SJSA1 (cell line): ENCODE measurements around the gene ENTREP1. TPM values are rescaled to one million over a fixed set of nuclear protein-coding genes. Genes with fewer than 3 reads are reported as not detected.

ENCODE experiments used
- DNase-seq, 2 experiments: peaks; one replicate each; pipeline ENCODE4 v3.0.0-alpha.2; 2015 to 2020; ENCODE audit warnings: low spot score in 2 of 2, low read depth in 1 of 2
- H3K27ac ChIP-seq: fragments of 250-450 bp; sonication (Bioruptor Pico); 2 replicates; pipeline ENCODE4 v1.5.1; 2020; ENCODE audit warnings: mild to moderate bottlenecking, moderate library complexity
- H3K27me3 ChIP-seq: fragments of 250-450 bp; sonication (Bioruptor Pico); replicated peaks from 2 replicates; pipeline ENCODE4 v1.5.1; 2020; ENCODE audit warnings: mild to moderate bottlenecking, moderate library complexity
- H3K36me3 ChIP-seq: fragments of 250-450 bp; sonication (Bioruptor Pico); 2 replicates; pipeline ENCODE4 v1.5.1; 2020; ENCODE audit warnings: mild to moderate bottlenecking
- H3K4me1 ChIP-seq: fragments of 250-450 bp; sonication (Bioruptor Pico); replicated peaks from 2 replicates; pipeline ENCODE4 v1.6.1; 2021; ENCODE audit warnings: mild to moderate bottlenecking
- H3K4me3 ChIP-seq: fragments of 250-450 bp; sonication (Bioruptor Pico); 2 replicates; pipeline ENCODE4 v1.5.1; 2020; ENCODE audit warnings: mild to moderate bottlenecking
- H3K9me3 ChIP-seq: fragments of 250-450 bp; sonication (Bioruptor Pico); replicated peaks from 2 replicates; pipeline ENCODE4 v1.5.1; 2020; ENCODE audit warnings: mild to moderate bottlenecking
- total RNA-seq: library from RNA; depleted of rRNA; stranded (reverse); fragments of >200 nt; shearing (Covaris generic); gene quantifications from 2 replicates; pipeline ENCODE4 v1.2.3, GENCODE V29; 2014; rRNA removed

Gene ENTREP1, protein sequence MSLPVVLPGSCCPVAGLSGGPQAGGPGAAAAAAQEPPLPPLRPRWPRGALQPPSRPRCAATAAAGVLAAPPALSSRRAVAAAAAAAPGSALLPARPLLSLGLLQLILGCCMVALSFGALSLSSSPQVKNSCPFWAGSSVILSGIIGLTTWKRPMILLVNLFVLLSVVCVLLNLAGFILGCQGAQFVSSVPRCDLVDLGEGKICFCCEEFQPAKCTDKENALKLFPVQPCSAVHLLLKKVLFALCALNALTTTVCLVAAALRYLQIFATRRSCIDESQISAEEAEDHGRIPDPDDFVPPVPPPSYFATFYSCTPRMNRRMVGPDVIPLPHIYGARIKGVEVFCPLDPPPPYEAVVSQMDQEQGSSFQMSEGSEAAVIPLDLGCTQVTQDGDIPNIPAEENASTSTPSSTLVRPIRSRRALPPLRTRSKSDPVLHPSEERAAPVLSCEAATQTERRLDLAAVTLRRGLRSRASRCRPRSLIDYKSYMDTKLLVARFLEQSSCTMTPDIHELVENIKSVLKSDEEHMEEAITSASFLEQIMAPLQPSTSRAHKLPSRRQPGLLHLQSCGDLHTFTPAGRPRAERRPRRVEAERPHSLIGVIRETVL
- not detected in 2 replicates for total RNA-seq

DNA sequence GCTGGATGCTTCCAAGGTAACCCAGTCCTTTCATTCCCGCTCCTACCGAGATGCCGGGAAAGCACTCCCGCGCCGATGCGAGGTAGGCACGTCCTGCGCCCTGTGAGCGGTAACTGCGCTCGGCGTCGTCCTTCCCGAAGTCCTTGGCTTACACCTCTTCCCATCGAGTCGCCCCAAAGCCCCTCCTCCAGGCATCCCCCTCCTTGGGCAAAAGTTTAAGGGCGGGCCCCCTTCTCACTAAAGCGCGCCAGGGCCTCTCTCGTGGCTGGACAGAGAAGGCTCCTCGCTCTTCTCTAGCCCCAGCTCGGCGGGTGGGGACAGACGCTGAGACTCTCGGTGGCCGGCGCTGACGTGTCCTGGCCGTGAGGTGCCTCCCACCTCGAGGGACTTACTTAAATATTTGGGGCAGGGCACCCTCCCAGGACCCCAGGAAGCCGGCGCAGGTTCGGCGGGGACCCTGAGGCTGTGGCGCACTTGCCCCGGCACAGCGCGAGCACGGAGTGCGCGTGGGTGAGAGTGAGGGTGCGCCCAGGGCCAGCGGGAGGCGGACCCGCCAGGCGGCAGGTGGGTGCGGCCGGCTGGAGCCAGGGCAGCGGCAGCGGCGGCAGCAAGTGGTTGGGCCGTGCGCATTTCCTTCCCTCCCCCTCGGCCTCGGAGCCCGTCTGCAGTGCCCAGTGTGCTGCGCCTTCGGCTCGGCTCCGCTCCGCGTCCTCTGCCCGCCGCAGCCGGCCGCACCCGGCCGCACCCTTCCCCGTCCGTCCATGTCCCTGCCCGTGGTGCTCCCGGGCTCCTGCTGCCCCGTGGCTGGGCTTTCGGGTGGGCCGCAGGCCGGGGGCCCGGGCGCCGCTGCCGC, at the start of gene ENTREP1:
Gene ENTREP1 (plus strand): TSS at position 667 of the 853 bp plus-strand sequence. CDS start 95 bp downstream, at position 762.
- Histone ChIP-seq H3K4me1 (peaks cover 7% of the 10 kb centered on the region), H3K4me3 (peak within 1 kb of the TSS; percentile 27), H3K36me3 (no peaks in the 10 kb centered on the region), H3K27me3 (peaks cover 57% of the 10 kb centered on the region), H3K27ac (no peak within 1 kb of the TSS), H3K9me3 (no peaks in the 10 kb centered on the region)
- DNase-seq: peak in 1 of 2 experiments; percentile 12

DNA sequence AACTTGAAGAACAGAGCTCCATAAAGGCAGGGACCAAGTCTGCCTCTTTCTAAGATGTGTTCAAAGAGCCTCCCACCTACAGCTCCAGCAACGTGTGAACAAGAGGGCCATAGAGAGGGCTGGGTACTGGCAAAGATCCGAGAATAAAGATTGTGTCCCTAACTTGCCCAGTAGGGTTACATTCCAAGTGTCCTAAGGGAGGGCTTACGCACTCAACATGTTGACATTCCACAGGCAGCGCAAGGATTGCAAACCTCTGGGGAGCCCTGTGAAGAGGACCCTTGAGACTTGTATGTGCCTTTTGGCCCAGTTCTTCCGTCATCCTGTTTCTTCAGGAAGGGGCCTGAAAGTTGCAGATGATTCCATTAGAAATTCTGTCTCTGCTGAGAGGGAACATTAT, 48.2 kb upstream of the ENTREP1 start:
- H3K4me1 ChIP-seq: no peaks in the 10 kb centered on the region
- no peak overlapping the region for H3K4me3 ChIP-seq
- no peak overlapping the region for H3K27ac ChIP-seq
- no peaks in the 10 kb centered on the region for H3K36me3 ChIP-seq
- no peaks in the 10 kb centered on the region for H3K9me3 ChIP-seq
- DNase-seq: no peak
- no peaks in the 10 kb centered on the region for H3K27me3 ChIP-seq

DNA sequence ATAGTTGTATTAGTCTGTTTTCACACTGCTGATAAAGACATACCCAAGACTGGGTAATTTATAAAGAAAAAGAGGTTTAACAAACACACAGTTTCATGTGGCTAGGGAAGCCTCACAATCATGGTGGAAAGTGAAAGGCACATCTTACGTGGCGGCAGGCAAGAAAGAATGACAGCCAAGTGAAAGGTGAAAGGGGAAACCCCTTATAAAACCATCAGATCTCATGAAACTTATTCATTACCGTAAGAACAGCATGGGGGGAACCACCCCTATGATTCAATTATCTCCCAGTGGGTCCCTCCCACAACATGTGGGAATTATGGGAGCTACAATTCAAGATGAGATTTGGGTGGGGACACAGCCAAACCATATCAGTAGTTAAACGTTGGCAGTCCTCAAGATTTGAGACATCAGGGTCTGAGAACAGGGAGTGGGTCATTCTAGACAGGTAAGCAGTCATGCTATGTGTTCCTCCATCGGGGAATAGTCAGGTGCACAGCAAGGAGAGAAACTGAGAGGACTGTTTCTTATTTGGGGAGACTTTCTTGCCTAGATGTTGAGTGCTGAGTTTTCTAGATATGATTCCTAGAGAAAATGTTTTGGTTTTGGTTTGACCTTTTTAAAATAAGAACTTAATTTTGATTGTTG, 45.8 kb upstream of the ENTREP1 start:
- Histone ChIP-seq H3K36me3 (no peaks in the 10 kb centered on the region), H3K9me3 (no peaks in the 10 kb centered on the region), H3K27ac (no peak overlapping the region), H3K4me3 (no peak overlapping the region), H3K4me1 (no peaks in the 10 kb centered on the region), H3K27me3 (no peaks in the 10 kb centered on the region)
- DNase-seq: no peak

DNA sequence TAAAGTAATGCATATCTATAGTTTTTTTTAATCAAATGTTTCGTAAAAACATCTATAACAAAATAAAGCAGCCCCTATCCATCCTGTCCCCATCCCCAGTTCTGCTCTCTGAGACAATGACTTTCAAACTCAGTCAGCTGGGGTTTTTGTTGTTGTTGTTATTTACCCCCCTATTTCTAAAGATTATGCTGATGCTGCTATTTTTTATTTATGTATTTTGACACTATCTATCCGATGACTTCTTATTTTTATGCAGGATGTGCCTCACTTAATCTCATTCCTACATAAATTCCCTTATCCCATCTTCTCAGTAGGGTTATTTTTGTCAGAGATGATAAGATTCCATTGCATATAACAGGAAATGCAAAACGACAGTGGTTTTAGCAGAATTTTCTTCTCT, 45.3 kb upstream of the ENTREP1 start:
- DNase-seq: no peak
- Histone ChIP-seq H3K4me1 (no peaks in the 10 kb centered on the region), H3K4me3 (no peak overlapping the region), H3K27me3 (no peaks in the 10 kb centered on the region), H3K27ac (no peak overlapping the region), H3K36me3 (no peaks in the 10 kb centered on the region), H3K9me3 (no peaks in the 10 kb centered on the region)

DNA sequence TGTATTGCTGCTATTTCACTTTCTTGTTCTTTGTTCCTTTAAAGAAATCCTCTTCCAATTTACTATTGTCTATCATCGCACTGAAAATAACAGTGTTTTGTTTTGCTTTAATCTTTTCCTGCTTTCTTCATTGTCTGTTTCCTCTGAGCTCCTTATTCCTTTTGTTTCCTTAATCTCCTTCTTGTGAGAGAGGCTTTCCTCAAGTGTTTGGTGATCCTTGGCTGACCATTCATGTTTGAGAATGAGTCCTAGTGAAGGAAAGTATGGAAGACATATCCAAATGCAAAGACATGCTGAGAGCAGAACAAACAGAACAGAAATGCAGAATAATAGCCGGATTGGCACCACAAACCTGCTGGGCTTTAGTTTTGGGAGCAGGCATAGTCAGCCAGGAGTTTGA, 42.0 kb upstream of the ENTREP1 start:
- Histone ChIP-seq H3K4me3 (no peak overlapping the region), H3K9me3 (no peaks in the 10 kb centered on the region), H3K27ac (no peak overlapping the region), H3K27me3 (no peaks in the 10 kb centered on the region), H3K36me3 (no peaks in the 10 kb centered on the region), H3K4me1 (no peaks in the 10 kb centered on the region)
- DNase-seq: no peak

DNA sequence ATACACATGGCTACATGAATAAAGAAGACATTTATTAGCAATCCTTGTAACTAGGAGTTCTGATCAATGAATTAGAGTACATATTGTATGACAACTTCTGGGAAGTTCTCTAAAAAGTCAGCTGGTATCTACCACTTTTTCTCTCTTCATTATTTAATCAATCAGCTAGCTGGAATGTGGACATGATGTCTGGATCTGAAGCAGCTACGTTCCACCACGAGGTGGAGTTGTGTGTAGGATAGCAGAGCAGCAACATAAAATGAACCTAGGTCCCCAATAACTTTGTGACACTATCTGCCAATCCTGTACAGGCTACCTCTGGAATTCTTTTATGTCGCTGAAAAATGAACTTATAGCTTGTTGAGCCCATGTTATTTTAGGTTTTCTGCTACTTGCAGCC, 32.9 kb upstream of the ENTREP1 start:
- no peaks in the 10 kb centered on the region for H3K4me1 ChIP-seq

DNA sequence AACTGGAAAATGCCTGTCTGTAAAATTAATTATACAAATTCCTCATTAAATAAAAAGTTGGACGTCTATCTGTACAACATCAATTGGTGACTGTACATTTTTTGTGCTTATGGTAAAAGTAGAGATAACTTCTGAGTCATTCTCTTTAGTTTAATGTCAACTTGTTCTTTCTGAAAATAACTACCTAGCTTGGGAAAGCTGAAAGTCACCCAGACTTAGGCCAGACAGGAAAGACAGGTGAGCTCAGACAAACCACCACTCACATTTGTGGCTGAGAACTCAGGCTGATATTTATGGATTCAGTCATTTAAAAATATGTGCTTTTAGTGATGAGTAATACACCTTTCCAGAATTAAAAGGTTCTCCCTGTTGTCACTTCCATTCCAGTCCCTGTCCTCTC, 31.9 kb upstream of the ENTREP1 start:
- Histone ChIP-seq H3K4me3 (no peak overlapping the region), H3K9me3 (no peaks in the 10 kb centered on the region), H3K27ac (no peak overlapping the region), H3K4me1 (no peaks in the 10 kb centered on the region), H3K36me3 (no peaks in the 10 kb centered on the region), H3K27me3 (no peaks in the 10 kb centered on the region)
- DNase-seq: no peak

More for the DNA sequence above, 32.9 kb upstream of the ENTREP1 start:
- H3K36me3 ChIP-seq: no peaks in the 10 kb centered on the region
- H3K27ac ChIP-seq: no peak overlapping the region
- no peaks in the 10 kb centered on the region for H3K27me3 ChIP-seq
- no peaks in the 10 kb centered on the region for H3K9me3 ChIP-seq
- DNase-seq: no peak
- H3K4me3 ChIP-seq: no peak overlapping the region

DNA sequence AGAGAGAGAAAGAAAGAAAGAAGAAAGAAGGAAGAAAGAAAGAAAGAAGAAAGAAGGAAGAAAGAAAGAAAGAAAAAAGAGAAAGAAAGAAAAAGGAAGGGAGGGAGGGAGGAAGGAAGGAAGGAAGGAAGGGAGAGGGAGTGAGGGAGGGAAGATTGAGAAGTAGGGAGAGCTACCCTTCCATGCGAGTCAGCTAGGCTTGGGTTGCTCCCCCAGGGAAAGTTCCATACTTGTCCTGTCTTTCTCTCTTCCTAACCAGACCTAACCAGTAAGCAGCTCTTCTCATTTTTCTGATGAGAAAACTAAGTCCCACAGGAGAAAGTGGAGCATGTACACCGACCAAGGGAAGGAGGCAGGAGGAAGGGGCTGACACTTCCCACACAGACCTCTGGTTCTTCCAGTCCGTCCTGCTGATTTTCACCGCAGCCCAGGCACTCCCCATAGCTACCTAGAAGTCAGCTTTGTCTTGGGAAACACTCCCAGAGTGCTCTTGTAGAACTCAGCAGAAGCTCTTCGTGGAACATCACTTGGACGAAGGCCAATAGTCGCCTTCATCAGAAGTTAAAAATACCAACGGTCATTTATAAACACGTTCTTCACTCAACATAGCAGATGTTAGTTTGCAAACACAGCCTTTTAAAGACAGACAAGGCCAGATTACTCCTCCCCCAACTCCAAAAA, 29.0 kb upstream of the ENTREP1 start:
- Histone ChIP-seq H3K4me1 (no peaks in the 10 kb centered on the region), H3K36me3 (no peaks in the 10 kb centered on the region), H3K27ac (no peak overlapping the region), H3K9me3 (no peaks in the 10 kb centered on the region), H3K4me3 (no peak overlapping the region), H3K27me3 (0 out of 2 replicates have a peak, but pooled peaks cover 2% of the 10 kb centered on the region)
- DNase-seq: no peak

DNA sequence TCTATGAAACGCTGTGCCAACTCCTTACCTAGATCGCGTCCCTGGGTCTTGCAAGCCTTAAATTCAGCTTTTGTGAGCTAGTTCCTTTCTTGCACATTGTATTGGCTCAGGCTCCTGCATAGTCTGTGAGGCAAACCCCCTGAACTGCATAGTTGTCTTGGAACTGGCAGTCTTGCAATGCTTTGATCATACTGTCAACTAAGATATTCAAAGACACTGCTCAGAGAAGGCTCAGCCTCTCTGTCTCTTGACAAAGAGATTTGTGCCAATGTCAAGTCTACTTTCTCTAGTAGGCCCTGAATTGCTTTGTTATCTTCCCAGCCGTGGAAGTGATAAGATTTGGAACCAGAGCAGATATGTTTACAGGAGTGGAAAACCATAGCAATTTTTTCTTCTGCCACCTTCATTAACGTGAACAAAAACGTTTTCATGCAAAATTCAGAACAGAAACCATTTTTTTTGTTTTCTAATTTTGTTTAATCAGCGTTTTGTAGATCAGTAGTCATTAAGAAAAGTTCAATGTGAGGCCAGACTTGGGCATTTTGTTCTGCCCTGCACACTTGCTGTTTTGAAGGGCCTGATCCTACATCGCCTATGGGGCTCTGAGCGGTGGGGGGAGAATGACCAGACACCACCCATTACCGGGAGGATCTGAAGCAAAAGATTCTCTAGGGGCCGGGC, 27.6 kb upstream of the ENTREP1 start:
- H3K36me3 ChIP-seq: no peaks in the 10 kb centered on the region
- H3K4me3 ChIP-seq: no peak overlapping the region
- 0 out of 2 replicates have a peak, but pooled peaks cover 2% of the 10 kb centered on the region for H3K27me3 ChIP-seq
- H3K4me1 ChIP-seq: no peaks in the 10 kb centered on the region
- H3K9me3 ChIP-seq: no peaks in the 10 kb centered on the region
- H3K27ac ChIP-seq: no peak overlapping the region
- DNase-seq: no peak

DNA sequence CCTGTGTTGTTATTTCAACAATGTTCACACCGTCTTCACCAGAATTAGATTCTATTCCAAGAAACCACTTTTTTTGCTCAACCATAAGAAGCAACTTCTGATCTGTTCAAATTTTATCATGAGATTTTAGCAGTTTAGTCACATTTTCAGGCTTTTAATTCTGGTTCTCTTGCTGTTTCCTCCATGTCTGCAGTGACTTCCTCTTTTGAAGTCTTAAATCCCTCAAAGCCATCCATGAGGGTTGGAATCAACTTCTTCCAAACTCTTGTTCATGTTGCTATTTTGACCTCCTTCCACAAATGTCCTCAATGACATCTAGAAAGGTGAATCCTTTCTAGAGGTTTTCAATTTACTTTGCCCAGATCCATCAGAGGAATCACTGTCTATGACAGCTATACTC, 25.7 kb upstream of the ENTREP1 start:
- DNase-seq: no peak
- Histone ChIP-seq H3K4me1 (no peaks in the 10 kb centered on the region), H3K27me3 (0 out of 2 replicates have a peak, but pooled peaks cover 2% of the 10 kb centered on the region), H3K36me3 (no peaks in the 10 kb centered on the region), H3K9me3 (no peaks in the 10 kb centered on the region), H3K27ac (no peak overlapping the region), H3K4me3 (no peak overlapping the region)

DNA sequence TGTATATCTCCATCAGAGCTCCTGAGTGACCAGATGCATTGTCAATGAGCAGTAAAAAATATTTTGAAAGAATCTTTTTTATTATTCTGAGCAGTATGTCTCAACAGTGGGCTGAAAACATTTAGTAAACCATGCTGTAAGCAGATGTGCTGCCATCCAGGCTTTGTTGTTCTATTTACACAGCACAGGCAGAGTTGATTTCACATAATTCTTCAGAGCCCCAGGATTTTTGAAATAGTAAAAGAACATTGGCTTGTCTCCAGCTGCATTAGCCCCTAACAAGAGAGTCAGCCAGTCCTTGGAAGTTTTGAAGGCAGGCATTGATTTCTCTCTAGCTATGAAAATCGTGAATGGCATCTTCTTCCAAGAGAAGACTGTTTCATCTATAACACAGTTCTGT, 25.2 kb upstream of the ENTREP1 start:
- H3K27ac ChIP-seq: no peak overlapping the region
- no peak overlapping the region for H3K4me3 ChIP-seq
- no peaks in the 10 kb centered on the region for H3K4me1 ChIP-seq
- H3K27me3 ChIP-seq: peaks cover 2% of the 10 kb centered on the region; the same call in 1 of the 2 replicates
- no peak for DNase-seq
- H3K36me3 ChIP-seq: no peaks in the 10 kb centered on the region
- no peaks in the 10 kb centered on the region for H3K9me3 ChIP-seq

DNA sequence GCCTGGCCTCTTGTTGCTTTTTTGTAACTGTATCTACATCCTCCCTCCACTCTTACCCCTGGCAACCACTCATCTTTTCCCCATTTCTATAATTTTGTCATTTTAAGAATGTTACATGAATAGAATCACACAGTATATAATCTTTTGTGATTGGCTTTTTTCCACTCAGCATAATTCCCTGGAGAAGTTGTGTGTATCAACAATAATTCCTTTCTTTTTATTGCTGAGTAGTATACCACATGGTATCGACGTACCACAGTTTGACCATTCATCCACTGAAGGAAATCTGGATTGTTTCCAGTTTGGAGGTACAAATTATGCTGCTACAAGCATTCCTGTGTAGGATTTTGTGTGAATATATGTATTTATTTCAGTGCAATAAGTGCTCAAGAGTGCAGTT, 21.7 kb upstream of the ENTREP1 start:
- Histone ChIP-seq H3K27ac (no peak overlapping the region), H3K27me3 (peaks cover 2% of the 10 kb centered on the region; the same call in 1 of the 2 replicates), H3K4me3 (no peak overlapping the region), H3K36me3 (no peaks in the 10 kb centered on the region), H3K9me3 (no peaks in the 10 kb centered on the region; the same call in 1 of the 2 replicates), H3K4me1 (peaks cover 15% of the 10 kb centered on the region)
- DNase-seq: no peak
